Fibroblast of pulmonary artery (primary cell): ENCODE measurements around the gene SKAP2.

Experiments
- DNase-seq: peaks from one replicate; pipeline ENCODE4 v3.0.0-alpha.2; 2010; ENCODE audit warnings: low read depth
- H3K4me3 ChIP-seq: replicated peaks from 2 replicates; pipeline ENCODE4 v1.5.1; 2011; ENCODE audit warnings: low read depth, mild to moderate bottlenecking, control low read depth, low read length, moderate library complexity
- TF ChIP-seq, protein P1 (sequence below): IDR thresholded peaks from 2 replicates; pipeline ENCODE4 v1.5.1; 2011; ENCODE audit warnings: mild to moderate bottlenecking, control low read depth, low read length, inconsistent platforms; ENCODE audit errors: missing control alignments

SKAP2 gene

DNA sequence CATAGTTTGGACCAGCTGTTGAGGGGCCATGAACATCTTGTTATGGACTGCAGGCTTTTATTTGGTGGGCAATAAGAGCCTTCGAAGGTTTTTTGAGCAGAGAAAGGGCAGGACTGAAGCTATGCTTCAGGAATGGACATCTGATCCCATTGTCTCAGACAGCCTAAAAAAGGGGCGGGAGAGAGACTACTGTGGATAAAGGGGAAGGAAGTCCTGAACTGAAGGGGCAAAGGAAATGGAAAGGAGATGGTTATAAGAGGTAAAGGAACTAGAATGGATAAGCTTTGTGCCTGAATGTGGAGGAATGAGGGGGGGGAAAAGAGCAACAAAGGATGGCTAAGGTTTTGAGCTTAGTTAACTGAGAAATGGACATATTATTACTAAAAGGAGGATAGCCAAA lies 172.5 kb downstream of the SKAP2 start:
- no peak for DNase-seq
- no peak overlapping the region for H3K4me3 ChIP-seq
- TF ChIP-seq, protein P1, sequence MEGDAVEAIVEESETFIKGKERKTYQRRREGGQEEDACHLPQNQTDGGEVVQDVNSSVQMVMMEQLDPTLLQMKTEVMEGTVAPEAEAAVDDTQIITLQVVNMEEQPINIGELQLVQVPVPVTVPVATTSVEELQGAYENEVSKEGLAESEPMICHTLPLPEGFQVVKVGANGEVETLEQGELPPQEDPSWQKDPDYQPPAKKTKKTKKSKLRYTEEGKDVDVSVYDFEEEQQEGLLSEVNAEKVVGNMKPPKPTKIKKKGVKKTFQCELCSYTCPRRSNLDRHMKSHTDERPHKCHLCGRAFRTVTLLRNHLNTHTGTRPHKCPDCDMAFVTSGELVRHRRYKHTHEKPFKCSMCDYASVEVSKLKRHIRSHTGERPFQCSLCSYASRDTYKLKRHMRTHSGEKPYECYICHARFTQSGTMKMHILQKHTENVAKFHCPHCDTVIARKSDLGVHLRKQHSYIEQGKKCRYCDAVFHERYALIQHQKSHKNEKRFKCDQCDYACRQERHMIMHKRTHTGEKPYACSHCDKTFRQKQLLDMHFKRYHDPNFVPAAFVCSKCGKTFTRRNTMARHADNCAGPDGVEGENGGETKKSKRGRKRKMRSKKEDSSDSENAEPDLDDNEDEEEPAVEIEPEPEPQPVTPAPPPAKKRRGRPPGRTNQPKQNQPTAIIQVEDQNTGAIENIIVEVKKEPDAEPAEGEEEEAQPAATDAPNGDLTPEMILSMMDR = no peak

DNA sequence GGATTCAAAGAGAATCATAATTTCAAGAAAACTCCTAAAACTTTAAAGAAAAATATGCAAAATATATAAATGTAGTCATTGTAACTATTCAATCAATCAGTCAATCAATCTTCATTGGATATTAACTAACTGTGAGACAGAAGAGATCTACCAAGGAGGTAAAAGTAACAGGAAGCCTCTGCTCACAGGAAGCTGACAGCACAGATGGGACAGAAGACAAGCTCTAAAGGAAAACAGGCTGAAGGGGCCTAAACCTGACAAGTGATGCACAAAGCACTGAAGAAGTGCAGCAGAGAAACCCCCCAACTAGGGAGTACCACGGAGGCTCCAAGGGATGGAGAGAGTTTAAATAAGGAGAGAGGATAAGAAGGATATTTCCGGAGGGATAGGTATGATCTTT lies 173.0 kb downstream of the SKAP2 start:
- no peak for DNase-seq
- H3K4me3 ChIP-seq = no peak overlapping the region
- TF ChIP-seq, protein P1 = no peak

DNA sequence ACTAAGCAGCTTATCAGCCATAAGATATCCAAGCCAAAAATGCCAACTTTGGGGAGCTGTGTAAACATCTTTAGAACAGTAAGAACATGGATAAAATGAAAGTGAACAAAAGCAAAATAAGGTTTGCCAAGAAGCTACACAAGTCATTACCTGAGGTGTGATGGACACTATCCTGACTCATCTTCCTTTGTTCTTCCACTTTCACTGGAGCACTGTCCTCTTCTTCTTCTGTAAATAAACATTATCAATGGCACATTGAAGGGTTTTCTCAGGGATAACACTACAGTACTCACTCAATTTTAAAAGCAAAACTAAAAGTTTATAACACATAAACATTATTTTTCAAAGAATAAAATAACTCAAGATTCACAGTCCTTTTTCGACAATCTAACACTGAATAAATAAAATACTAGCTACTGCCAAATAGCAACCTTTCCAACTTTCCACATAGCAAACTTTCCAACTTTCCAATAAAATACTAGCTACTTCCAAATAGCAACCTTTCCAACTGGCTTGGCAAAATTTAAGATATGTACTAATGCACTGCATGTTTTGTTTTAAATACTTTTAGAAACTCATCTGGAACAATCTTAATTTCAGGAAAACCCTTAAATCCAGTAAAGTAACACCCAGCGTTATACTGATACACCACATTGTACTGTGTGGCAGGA lies 174.1 kb downstream of the SKAP2 start:
- no peak for DNase-seq
- TF ChIP-seq, protein P1 = no peak
- no peak overlapping the region for H3K4me3 ChIP-seq

DNA sequence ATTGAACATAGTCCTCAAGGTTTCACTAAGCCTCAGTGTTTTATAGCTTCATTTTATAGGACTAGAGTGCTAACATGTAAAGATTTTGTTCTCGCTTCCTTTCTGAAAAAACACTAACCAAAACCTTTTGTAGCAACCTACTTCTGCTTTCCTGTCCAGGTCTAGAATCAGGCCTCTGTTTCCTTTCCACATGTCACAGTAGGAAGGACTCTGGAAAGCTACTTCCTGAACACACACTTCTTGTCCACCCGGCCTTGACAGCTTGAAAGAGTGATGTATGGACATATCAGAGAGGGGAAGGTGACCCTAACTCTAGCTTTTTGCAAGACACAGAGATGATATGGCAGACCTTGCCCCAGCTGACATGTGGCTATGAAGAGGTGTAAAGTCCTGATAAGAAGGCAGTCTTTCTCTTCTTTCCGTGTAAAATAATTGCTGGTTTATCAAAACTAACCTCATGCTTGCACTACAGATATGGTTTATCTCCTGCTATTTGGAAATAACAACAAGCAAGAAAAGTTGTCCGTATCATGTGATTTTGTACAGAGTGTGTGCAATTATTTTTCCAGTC lies 175.4 kb downstream of the SKAP2 start:
- TF ChIP-seq, protein P1 = no peak
- DNase-seq = no peak
- no peak overlapping the region for H3K4me3 ChIP-seq

DNA sequence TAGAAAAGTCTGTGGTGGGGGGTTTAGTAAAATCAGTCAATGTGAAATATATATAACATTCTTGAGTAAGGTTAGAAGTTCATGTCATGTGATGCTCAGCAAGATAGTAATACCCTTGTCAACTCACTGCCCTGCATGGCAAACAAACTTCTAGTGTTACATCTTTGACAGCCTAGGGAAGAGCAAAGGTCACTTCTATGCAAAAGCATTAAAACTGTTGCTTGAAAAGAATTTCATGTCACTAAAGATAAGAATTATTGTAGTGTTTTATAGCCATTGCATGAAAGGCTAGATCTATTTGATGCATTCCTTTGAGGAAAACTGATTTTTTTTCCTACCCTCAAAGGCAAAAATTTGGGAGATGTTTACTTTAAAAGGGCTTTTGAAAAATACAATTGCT lies 176.0 kb downstream of the SKAP2 start:
- no peak for DNase-seq
- TF ChIP-seq, protein P1 = no peak
- no peak overlapping the region for H3K4me3 ChIP-seq

DNA sequence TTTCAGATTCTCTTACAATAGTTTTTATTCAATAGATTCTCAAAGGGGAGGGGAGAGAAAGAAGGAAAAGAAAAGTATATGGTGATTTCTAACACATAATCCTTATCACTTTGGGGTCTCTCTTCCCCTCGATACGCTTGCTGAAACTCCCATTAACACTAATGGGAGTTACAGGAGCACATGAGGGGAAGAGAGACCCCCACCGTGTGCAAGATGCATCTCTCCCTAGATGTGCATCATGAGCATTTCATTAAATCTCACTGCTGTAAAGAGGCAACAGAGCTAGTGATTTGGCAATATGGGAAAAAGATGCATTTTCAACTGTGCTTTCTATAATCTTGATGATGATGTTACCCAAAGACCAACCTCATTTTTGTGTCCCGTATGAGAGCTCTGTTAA lies 177.4 kb downstream of the SKAP2 start:
- no peak for DNase-seq
- no peak overlapping the region for H3K4me3 ChIP-seq
- TF ChIP-seq, protein P1 = no peak
